Measurements from ENCODE around the gene FAM83G. TPM values are rescaled to one million over a fixed set of nuclear protein-coding genes. Genes with fewer than 3 reads are reported as not detected.

The FAM83G gene
- polyA plus RNA-seq, 1 of the 3 experiments (the other 2 are of a cell fraction) = 6.5 TPM

DNA sequence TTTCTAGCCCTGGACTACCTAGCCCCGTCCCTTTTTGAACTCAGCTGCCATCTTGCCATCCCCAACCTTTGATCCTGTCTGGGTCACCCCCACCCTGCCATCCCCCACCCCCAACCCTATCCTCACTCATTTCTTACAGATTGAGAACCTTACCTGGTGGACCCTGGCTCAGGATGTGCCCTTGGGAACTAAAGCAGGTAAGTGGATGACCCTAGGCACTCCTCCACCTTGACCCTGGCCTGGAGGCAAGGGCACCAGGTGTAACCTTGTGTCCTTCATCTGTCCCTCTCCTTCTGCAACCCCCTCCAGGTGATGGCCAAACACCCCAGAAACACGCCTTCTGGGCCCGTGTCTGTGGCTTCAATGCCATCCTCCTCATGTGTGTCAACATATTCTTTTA is 15.5 kb upstream of the FAM83G start:
- Histone ChIP-seq H3K9me3 (no peaks in the 10 kb centered on the region), H2AFZ (ENCODE audit: low read depth) (no peak overlapping the region), H3F3A (replicated peaks; ENCODE audit: insufficient read depth) (peaks cover 5% of the 10 kb centered on the region), H4K20me1 (ENCODE audit: insufficient read depth) (no peaks in the 10 kb centered on the region), H3K27me3 (ENCODE audit: insufficient read depth) (no peaks in the 10 kb centered on the region), H3K79me2 (ENCODE audit: insufficient read depth) (no peaks in the 10 kb centered on the region), H3K4me1 (ENCODE audit: control insufficient read depth in 1 of 2, insufficient read depth in 2 of 2, low read depth in 1 of 2, low read length in 1 of 2) (peaks cover 0 to 14% of the 10 kb centered on the region in 2 experiments; a peak in 1 of 4 replicates), H3K9me2 (no peaks in the 10 kb centered on the region), H3K36me3 (replicated peaks in 1 of 2; ENCODE audit: control insufficient read depth in 1 of 2, insufficient read depth in 2 of 2, low read length in 1 of 2) (no peaks in the 10 kb centered on the region), H3K4me3 (ENCODE audit: low read depth in 2 of 2, low read length in 1 of 2) (no peak overlapping the region), H3K9ac (no peak overlapping the region), H3K27ac (ENCODE audit: low read depth in 2 of 2, low read length in 1 of 2) (no peak overlapping the region), H3K4me2 (no peak overlapping the region)
- TF ChIP-seq SMC3 (IDR thresholded peaks at IDR 0.05; ENCODE audit: low read depth, low read length) = no peak
- TF ChIP-seq PBX3 (IDR thresholded peaks at IDR 0.05) = no peak
- TF ChIP-seq EP300 (IDR thresholded peaks at IDR 0.05; ENCODE audit: borderline replicate concordance in 1 of 2, low read depth in 1 of 2, low read length in 1 of 2) = no peak
- no peak for TF ChIP-seq ZBTB33 (IDR thresholded peaks at IDR 0.05; ENCODE audit: borderline replicate concordance, low read depth)
- no peak for TF ChIP-seq FOXJ3 (CRISPR knock-in tag; IDR thresholded peaks at IDR 0.05)
- TF ChIP-seq EZH2phosphoT487 (IDR thresholded peaks at IDR 0.05; ENCODE audit: borderline replicate concordance, low read depth) = no peak
- DNase-seq = no peak
- 85% methylated on average over 3 of the region's 3 CpGs for WGBS (ENCODE audit: low lambda C conversion rate)
- ChIA-PET CTCF (interaction anchor here (1.1 kb wide), 1 partner anchor 59 kb away, joined by 5 read pairs; no protein-coding TSS in a partner anchor), POLR2A (no interaction called here)

DNA sequence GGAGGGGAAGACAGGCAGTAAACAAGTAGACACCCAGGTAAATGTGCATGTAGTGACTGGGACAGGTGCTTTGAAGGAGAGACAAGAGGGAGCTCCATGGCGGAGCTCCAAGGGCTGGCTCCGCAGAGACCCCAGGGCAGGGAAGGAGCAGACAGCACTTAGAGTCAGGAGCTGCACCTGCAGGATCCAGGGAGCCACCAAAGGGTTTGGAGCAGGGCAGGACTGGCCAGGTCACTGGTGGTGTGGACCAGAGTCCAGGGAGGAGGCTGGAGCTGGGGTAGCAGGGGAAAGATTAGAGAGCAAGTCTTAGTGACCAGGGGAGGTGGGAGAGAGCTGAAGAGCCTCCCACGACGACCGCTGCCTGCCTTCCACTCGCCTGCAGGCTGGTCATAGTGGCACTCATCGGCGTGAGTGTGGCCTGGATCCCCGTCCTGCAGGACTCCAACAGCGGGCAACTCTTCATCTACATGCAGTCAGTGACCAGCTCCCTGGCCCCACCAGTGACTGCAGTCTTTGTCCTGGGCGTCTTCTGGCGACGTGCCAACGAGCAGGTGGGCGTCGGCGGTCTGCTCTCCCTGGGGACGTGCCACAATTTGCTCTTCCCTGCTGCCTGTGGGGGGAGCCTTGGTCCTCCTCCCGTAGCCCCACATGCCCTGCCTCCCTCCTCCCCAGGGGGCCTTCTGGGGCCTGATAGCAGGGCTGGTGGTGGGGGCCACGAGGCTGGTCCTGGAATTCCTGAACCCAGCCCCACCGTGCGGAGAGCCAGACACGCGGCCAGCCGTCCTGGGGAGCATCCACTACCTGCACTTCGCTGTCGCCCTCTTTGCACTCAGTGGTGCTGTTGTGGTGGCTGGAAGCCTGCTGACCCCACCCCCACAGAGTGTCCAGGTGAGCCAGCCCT is 14.7 kb upstream of the FAM83G start:
- Histone ChIP-seq H3K9me3 (no peaks in the 10 kb centered on the region), H3K9me2 (no peaks in the 10 kb centered on the region), H3K4me2 (no peak overlapping the region), H3K27me3 (ENCODE audit: insufficient read depth) (no peaks in the 10 kb centered on the region), H3F3A (replicated peaks; ENCODE audit: insufficient read depth) (peaks cover 5% of the 10 kb centered on the region), H4K20me1 (ENCODE audit: insufficient read depth) (no peaks in the 10 kb centered on the region), H3K4me3 (ENCODE audit: low read depth in 2 of 2, low read length in 1 of 2) (no peak overlapping the region), H3K4me1 (ENCODE audit: control insufficient read depth in 1 of 2, insufficient read depth in 2 of 2, low read depth in 1 of 2, low read length in 1 of 2) (peaks cover 0 to 14% of the 10 kb centered on the region in 2 experiments; a peak in 1 of 4 replicates), H3K9ac (no peak overlapping the region), H3K36me3 (replicated peaks in 1 of 2; ENCODE audit: control insufficient read depth in 1 of 2, insufficient read depth in 2 of 2, low read length in 1 of 2) (no peaks in the 10 kb centered on the region), H2AFZ (ENCODE audit: low read depth) (no peak overlapping the region), H3K79me2 (ENCODE audit: insufficient read depth) (no peaks in the 10 kb centered on the region), H3K27ac (ENCODE audit: low read depth in 2 of 2, low read length in 1 of 2) (no peak overlapping the region)
- DNase-seq = no peak
- TF ChIP-seq FOXJ3 (CRISPR knock-in tag; IDR thresholded peaks at IDR 0.05) (no peak), GATA2 (CRISPR knock-in tag; IDR thresholded peaks at IDR 0.05) (no peak), RFX5 (IDR thresholded peaks at IDR 0.05; ENCODE audit: low read length) (no peak), PBX3 (IDR thresholded peaks at IDR 0.05) (no peak), CHD2 (IDR thresholded peaks at IDR 0.05; ENCODE audit: low read length, partially characterized antibody) (no peak), TCF12 (IDR thresholded peaks at IDR 0.05) (no peak), POLR2AphosphoS5 (IDR thresholded peaks at IDR 0.05; ENCODE audit: low read depth, low read length) (no peak), MAX (IDR thresholded peaks at IDR 0.05; ENCODE audit: low read depth) (no peak), USF2 (IDR thresholded peaks at IDR 0.05; ENCODE audit: borderline replicate concordance, low read depth, low read length) (no peak), GABPA (IDR thresholded peaks at IDR 0.05; ENCODE audit: low read depth) (no peak)
- TF ChIP-seq, protein P1, sequence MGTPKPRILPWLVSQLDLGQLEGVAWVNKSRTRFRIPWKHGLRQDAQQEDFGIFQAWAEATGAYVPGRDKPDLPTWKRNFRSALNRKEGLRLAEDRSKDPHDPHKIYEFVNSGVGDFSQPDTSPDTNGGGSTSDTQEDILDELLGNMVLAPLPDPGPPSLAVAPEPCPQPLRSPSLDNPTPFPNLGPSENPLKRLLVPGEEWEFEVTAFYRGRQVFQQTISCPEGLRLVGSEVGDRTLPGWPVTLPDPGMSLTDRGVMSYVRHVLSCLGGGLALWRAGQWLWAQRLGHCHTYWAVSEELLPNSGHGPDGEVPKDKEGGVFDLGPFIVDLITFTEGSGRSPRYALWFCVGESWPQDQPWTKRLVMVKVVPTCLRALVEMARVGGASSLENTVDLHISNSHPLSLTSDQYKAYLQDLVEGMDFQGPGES (IDR thresholded peaks at IDR 0.05; ENCODE audit: low read depth, low read length) = no peak
- POLR2A ChIA-PET = no interaction called here
- CTCF ChIA-PET = interaction anchor here (1.4 kb wide), 1 partner anchor 58 kb away, joined by 3 read pairs; no protein-coding TSS in a partner anchor
- 87% methylated on average over 12 of the region's 27 CpGs for WGBS (ENCODE audit: low lambda C conversion rate)

All from SK-N-SH (cell line).